ENCODE data around the gene THYN1.
A peak's percentile ranks its signal among the peaks of the same experiment; 100 is the strongest.

THYN1 gene

DNA sequence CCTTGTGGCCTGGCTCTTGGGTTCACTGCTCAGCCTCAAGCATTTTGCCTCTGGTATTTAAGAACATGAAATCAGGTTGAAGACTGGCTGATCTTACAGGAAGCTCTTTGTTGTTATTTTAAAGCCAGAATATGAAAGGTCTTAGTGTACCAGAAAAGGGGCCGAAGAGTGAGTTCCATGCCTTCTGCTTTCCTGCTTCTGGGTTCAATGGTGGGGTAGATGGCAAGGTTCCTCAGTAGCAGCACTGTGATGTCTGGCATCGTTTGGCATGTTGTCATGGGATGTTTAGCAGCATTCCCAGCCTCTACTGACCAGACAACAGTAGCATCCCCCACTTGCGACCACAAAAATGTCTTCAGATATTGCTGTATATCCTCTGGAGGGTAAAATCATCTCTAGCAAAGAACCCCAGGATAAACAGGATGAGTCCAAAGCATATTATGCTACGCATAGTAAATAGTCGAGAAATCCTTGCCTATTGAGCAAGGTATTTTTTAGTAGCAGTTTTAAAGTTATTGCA is 26.3 kb downstream of the THYN1 start:
- FAIRE-seq (no peak), DNase-seq (ENCODE audit: insufficient read length, low spot score) (no peak)

DNA sequence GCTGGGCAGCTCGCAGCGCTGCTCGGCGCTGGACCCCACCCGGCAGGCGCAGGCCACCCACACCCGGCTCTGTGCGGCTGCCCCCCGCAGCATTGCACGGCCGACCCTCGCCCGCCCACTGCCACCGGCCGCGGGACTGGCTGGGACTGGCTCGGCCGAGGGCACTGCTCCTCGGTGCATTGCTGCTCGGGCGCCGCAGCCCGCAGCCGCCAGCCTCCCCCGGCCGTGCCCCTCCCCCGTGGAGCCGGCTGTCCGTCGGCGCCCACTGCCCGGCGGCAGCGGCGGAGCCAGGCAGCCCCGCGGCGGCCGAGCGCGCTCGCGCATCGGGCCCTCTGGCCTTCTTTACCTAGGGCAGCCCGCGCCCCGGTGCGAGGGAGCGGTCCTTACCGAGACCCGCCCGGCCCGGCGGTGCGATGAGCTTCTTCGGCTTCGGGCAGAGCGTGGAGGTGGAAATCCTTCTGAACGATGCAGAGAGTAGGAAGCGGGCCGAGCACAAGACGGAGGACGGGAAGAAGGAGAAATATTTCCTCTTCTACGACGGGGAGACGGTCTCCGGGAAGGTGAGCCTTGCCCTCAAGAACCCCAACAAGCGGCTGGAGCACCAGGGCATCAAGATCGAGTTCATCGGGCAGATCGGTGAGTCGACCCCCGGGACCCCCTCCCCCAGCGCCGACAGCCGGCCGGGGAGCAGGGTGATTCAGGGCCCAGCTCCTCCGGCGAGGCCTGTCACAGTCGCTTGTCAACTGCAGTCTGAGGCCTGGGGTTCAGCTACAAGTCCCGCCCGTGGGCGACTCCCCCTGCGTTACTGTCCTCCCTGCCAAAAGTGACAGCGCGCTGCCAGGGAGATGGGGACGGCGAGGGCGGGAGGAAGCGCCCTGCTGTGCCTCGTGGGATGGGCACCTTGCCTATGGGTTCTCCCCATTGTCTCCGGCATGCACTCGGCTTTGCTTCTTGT is 28.2 kb downstream of the THYN1 start:
- FAIRE-seq, result no peak
- no peak for DNase-seq (ENCODE audit: insufficient read length, low spot score)

DNA sequence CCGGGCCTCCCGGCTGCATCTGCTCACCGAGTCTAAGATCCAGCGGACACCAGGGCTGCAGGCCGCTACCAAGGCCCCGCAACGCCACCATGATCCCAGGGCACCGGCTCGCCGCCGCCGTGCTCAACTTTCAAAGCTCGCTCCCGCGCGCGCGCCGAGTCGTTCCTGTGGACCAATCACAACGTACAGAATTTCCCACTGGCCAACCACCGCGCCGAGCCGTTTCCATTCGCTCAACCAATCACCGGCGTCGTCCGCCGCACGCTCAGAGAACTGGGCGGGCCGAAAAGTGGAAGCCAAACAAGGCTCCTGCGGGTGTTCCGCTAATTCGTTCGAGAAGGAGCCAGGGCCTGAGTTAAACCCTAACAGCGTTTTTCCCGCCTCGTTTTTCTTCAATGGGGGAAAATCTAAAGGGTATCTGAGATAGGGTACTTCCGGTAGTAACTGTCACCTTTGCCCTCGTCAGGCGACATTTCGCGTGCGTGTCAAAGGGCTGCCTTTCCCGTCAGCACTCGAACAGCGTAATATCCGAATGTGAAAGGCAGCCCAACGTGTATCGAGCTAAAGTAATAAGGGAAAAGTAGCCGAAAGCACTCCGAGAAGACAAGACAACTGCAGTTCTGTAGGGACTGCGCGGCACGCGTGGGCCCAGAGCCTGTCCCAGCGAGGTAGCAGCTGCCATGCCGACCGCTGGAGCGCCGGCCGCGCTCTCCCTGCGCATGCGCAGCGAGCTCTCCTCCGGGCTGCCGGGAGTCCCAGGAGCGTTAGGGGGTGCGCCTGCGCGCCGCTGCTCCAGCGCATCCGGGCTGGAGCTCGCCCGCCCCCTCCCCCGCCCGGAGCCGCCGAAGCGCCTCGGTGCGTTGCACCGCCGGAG is 29.1 kb downstream of the THYN1 start, which contains the start of the genes NCAPD3 and VPS26B:
NCAPD3 (minus strand) TSS at position 132 of the 874 bp plus-strand sequence; CDS start at position 91, 41 bp downstream.
VPS26B (plus strand) TSS at position 836 of the 874 bp plus-strand sequence. CDS start 452 bp downstream, outside the sequence.
- DNase-seq (ENCODE audit: insufficient read length, low spot score) (peak; percentile 83), FAIRE-seq (peak; percentile 97)

DNA sequence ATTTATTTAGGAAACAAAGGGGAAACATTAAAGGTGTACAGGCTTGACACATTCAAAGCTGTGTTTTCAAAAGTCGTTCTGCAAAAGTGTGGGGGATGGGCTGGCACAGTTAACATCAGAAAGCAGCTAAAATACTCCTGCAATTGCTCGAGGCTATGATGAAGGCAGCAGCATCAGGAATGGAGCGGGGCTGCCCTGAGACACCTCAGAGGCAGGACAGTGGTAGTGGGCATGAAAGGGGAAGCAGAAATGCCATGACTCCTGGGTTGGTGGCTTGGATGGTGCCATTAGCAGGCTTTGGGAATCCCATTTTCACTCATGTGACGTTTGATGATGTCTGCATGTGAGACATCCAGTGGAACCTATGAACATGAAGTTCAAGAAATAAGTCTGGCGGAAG is 30.0 kb downstream of the THYN1 start:
- no peak for DNase-seq (ENCODE audit: insufficient read length, low spot score)

DNA sequence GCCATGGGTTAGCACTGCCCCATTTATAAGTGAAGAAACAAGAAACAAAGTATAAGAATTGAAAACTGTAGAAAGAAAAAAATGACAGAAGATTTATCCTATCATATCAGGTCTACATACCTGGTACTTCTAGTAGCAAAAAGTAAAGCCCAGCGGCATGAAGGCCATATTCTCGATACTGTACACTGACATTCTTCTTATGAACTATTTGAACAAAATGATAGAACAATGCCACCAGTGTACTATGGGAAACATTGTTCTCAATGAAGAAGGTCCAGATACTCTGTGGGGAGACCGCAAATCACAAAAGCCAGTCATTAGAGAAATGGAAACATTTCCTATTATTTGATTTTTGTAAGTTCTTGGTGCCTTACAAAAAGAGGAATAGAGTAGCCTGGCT is 36.3 kb downstream of the THYN1 start:
- FAIRE-seq (no peak), DNase-seq (ENCODE audit: insufficient read length, low spot score) (no peak)

More for the DNA sequence above, 30.0 kb downstream of the THYN1 start:
- FAIRE-seq, result no peak

DNA sequence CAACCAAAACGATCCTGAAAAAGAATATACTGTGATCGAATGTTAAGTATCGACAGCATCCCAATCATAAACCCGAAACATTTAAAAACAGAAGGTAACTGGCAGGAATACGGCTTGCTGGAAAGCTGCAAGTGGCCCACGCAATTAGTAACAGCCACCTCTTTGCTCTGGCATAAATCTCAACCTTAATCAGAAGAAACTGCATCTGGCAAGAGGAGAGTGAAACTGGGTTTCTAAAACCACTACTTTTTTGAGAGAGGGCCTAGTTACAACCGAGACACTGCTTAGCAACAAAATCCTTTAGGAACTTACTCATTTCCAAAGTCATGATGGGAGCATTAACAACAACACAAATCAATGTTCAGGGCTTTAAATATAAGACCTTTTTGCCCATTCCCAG is 37.3 kb downstream of the THYN1 start:
- DNase-seq (ENCODE audit: insufficient read length, low spot score) (no peak), FAIRE-seq (no peak)

DNA sequence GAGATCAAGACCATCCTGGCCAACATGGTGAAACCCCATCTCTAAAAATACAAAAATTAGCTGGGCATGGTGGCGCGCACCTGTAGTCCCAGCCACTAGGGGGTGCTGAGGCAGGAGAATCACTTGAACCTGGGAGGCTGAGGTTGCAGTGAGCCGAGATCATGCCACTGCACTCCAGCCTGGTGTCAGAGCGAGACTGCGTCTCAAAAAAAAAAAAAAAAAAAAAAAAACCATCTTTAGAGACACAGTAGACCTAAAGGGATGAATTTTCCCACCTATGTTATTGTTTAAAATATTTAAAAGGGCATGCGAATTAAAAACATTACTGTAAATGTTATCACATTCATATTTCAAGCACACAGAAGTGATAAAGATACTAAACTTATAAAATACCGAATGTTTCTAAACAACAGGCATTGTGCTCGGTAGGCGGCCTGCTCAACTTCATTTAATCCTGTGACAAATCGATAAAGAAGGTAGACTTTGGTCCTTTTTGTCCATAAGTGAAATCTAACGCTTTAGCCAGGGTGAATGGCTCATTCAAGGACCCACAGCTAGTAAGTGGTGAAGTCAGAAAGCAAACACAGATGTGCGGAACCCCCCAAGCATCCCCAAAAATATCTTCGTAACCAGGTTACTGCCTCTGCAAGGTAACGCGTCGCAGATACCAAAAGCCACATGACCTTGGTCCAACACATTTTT is 45.5 kb downstream of the THYN1 start:
- FAIRE-seq, result no peak
- no peak for DNase-seq (ENCODE audit: insufficient read length, low spot score)

DNA sequence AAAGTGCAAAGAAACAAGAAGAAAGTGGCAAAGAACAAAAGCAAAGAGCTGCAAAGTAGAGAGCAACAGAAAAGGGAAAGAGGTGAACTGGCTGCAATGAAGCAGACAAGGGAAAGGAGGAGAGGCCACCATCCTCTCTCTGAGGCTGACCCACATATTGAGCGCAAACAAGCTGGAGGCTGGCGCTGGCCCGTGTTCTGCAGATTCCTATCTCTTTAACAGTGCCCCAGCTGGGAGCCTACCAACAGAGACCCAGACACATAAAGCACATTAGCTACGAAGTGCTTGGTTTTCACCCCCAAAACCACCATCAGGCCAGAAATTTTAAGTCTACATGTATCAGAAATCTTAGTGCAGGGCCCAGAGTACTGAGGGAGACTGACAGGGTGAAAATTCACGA is 47.0 kb downstream of the THYN1 start:
- FAIRE-seq (no peak), DNase-seq (ENCODE audit: insufficient read length, low spot score) (no peak)

DNA sequence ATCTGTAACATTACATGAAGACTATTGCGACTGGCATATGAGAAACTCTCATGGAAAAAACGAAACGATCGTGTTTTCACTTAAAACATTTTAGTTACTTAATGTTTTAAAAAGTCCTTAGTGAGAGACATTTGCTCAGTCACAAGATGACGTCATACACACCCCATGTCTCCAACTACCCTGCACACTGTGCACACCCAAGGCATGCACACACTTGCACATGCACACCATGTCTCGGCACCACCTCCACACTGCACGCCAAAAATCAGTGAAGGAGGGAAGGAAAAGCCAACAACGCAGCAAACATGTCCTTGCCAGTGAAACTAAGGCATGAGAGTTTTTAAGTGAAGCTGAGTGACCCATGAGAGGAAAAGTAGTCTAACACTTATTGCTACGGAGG is 47.4 kb downstream of the THYN1 start:
- FAIRE-seq (no peak), DNase-seq (ENCODE audit: insufficient read length, low spot score) (no peak)

DNA sequence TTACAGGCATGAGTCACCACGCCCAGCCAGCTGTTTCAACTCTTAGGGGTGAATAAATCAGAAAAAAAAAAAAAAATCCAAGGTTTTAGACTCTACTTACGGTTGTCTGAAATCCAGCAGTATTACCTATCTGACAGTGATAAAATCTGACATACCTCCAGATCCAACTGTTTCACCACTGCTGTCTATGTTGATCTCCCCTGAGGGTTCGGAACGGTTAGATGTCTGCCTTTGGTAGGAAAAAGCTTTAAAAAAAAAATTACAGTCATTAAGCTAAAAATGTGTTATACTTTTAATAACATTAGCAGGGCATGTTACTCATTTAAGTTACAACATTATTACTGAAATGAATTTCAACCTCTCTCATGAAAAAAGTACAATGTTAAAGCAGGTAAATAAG is 50.5 kb downstream of the THYN1 start:
- no peak for DNase-seq (ENCODE audit: insufficient read length, low spot score)
- no peak for FAIRE-seq

DNA sequence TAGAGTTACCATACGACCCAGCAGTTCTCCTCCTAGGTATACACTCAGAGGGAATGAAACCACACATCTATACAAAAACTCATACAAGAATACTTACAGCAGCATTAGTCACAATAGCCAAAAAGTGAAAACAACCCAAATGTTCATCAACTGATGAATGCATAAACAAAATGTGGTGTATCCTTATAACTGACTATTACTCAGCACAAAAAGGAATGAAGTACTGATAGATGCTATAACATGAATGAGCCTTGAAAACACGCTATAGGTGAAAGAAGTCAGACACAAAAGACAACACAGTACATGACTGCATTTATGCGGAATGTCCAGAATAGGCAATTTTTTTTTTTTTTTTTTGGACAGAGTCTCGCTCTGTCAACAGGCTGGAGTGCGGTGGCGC is 52.5 kb downstream of the THYN1 start:
- DNase-seq (ENCODE audit: insufficient read length, low spot score) (no peak), FAIRE-seq (no peak)

DNA sequence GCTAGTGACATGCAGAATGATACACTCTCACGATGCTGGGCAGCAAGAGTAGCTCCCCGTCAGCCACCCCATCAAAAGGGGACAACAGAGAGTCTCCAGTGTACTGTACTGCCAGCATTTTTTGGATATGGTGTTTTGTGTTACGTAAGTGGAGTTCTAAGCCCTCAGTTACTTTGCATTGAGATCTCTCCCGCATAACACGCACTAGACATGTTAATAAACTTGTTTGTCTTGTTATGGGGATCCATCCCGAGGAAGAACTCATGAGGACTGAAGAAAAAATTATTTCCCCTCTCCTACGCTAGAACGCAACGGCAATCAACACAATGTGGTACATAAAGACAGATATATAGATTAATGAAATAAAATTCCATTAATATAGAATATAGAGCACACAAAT is 53.6 kb downstream of the THYN1 start:
- FAIRE-seq (no peak), DNase-seq (ENCODE audit: insufficient read length, low spot score) (no peak)
